Sigmoid colon (tissue), 7 donors: ENCODE results near the gene SNTB2. TPM values are rescaled to one million over a fixed set of nuclear protein-coding genes. Genes with fewer than 3 reads are reported as not detected.

ENCODE experiments used
- DNase-seq: peaks from one replicate; pipeline ENCODE4 v3.0.0-alpha.2; 2019
- H3K27ac ChIP-seq, 4 donors: fragments of 200-600 bp; sonication (generic); one replicate each; pipeline ENCODE4 v1.5.1; 2016 to 2019; ENCODE audit warnings: mild to moderate bottlenecking in 1 of 4
- H3K27me3 ChIP-seq, 3 donors: fragments of 200-600 bp; sonication (generic); one replicate each; pipeline ENCODE4 v1.5.1; 2019; ENCODE audit warnings: mild to moderate bottlenecking in 1 of 3
- H3K36me3 ChIP-seq, 4 donors: fragments of 200-600 bp; sonication (generic); one replicate each; pipeline ENCODE4 v1.5.1; 2016 to 2019
- H3K4me1 ChIP-seq, 4 donors: fragments of 200-600 bp; sonication (generic); one replicate each; pipeline ENCODE4 v1.5.1; 2017 to 2019
- H3K4me3 ChIP-seq, 4 donors: fragments of 200-600 bp; sonication (generic); one replicate each; pipeline ENCODE4 v1.5.1; 2017 to 2019; ENCODE audit warnings: mild to moderate bottlenecking in 2 of 4, moderate library complexity in 1 of 4
- H3K9me3 ChIP-seq, 4 donors: fragments of 200-600 bp in 3 of 4; sonication (generic) in 3 of 4; one replicate each; pipeline versions ENCODE4 v1.5.1 to v1.6.1; 2013 to 2019
- EP300 ChIP-seq, 4 donors: sonication (generic); formaldehyde crosslinking; IDR thresholded peaks; one replicate each; pipeline ENCODE4 v1.6.1; 2017; ENCODE audit warnings: antibody characterized with exemption in 4 of 4
- POLR2A ChIP-seq, 2 donors: fragments of 450-650 bp; IDR thresholded peaks; one replicate each; pipeline ENCODE4 v1.6.1; 2016; ENCODE audit warnings: antibody characterized with exemption in 2 of 2, mild to moderate bottlenecking in 2 of 2, moderate library complexity in 2 of 2
- POLR2AphosphoS5 ChIP-seq, 4 donors: sonication (generic); formaldehyde crosslinking; IDR thresholded peaks; one replicate each; pipeline ENCODE4 v1.6.1; 2017; ENCODE audit warnings: antibody characterized with exemption in 4 of 4
- WGBS, 2 donors: extraction: QIAGEN DNeasy Blood & Tissue Kit; methylation state at CpG; one replicate each; pipeline ENCODE4 v1.1.7; 2013; 5-methylcytosine and 5-hydroxymethylcytosine counted together
- intact Hi-C: fragments of 100-400 bp; cut with DNase I; formaldehyde crosslinking; loops from one replicate; pipeline ENCODE4 v1.15.1; 2023
- polyA plus RNA-seq, 3 donors: library from polyadenylated mRNA; stranded (reverse); fragments of 200-250 nt; gene quantifications; one replicate each; pipeline ENCODE4 v1.2.3, GENCODE V29; 2013
- total RNA-seq, 4 donors: library from RNA; depleted of rRNA; stranded (reverse); fragments of >200 nt; gene quantifications; one replicate each; pipeline ENCODE4 v1.1.0, GENCODE V29; 2016
- TF ChIP-seq, protein P1 (sequence below), 4 experiments: fragments of 450-650 bp in 3 of 4; fragments of 200-600 bp in 1 of 4; IDR thresholded peaks; one replicate each; pipeline ENCODE4 v1.5.1; 2016 to 2019; ENCODE audit warnings: antibody characterized with exemption in 4 of 4, mild to moderate bottlenecking in 3 of 4, moderate library complexity in 2 of 4
- donor health status: healthy with polysubstance abuse.
- donor health status: Bipolar disorder and iron deficiency.
- donor health status: healthy.

SNTB2 gene
- total and polyA plus RNA-seq, 7 donors = 4.2 to 38.2 (median 23.2) TPM

- Histone ChIP-seq H3K4me3 (no peak overlapping the region), H3K36me3 (peaks cover 0 to 55% (median 13%) of the 10 kb centered on the region in 4 donors), H3K27me3 (no peaks in the 10 kb centered on the region), H3K9me3 (no peaks in the 10 kb centered on the region), H3K27ac (no peak overlapping the region), H3K4me1 (peaks cover 0 to 33% (median 18%) of the 10 kb centered on the region in 4 donors)
- DNase-seq = no peak
- 95 to 97% methylated on average over 4 of the region's 4 CpGs for WGBS, 2 donors
- TF ChIP-seq EP300 (IDR thresholded peaks at IDR 0.05) (no peak), POLR2AphosphoS5 (IDR thresholded peaks at IDR 0.05) (no peak), POLR2A (IDR thresholded peaks at IDR 0.05) (no peak)
- TF ChIP-seq, protein P1, sequence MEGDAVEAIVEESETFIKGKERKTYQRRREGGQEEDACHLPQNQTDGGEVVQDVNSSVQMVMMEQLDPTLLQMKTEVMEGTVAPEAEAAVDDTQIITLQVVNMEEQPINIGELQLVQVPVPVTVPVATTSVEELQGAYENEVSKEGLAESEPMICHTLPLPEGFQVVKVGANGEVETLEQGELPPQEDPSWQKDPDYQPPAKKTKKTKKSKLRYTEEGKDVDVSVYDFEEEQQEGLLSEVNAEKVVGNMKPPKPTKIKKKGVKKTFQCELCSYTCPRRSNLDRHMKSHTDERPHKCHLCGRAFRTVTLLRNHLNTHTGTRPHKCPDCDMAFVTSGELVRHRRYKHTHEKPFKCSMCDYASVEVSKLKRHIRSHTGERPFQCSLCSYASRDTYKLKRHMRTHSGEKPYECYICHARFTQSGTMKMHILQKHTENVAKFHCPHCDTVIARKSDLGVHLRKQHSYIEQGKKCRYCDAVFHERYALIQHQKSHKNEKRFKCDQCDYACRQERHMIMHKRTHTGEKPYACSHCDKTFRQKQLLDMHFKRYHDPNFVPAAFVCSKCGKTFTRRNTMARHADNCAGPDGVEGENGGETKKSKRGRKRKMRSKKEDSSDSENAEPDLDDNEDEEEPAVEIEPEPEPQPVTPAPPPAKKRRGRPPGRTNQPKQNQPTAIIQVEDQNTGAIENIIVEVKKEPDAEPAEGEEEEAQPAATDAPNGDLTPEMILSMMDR (IDR thresholded peaks at IDR 0.05) = no peak
- intact Hi-C loops = no loop called here
Observed at GRCh38 chr16:69169051-69169450, 17.9 kb upstream of the SNTB2 start.

DNA sequence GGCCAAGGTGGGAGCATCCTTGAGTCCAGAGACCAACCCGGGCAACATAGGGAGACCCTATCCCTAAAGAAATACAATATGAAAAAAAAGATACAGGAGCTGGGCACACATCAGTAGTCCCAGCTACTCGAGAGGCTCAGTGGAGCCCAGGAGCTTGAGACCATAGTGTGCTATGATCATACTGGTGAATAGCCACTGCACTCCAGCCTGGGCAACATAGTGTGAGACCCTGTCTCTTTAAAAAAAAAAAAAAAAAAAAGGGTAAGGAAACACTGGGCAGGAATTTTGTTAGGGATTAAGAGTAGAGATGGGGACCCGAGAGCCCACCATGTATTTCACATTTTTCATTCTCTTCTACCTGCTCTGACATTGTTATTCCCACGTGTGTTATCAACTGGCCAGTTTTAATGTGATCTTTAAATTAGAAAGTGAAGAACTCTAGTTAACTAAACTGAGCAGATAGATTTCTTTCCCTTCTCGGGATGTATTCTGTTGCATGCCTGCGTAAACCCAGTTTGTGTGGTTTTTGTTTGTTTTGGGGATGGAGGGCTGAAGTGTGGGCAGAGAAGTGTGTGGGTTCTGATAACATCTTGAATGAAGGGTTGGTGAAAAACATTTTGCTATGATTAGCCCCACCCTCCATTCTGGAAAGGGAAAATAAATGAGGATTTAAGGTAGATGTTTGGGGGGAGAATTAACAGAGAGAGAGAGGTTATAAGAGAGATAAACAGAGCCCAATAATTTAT lies 17.2 kb upstream of the SNTB2 start:
- TF ChIP-seq EP300 (IDR thresholded peaks at IDR 0.05) = no peak
- TF ChIP-seq POLR2A (IDR thresholded peaks at IDR 0.05) = no peak
- no peak for TF ChIP-seq POLR2AphosphoS5 (IDR thresholded peaks at IDR 0.05)
- TF ChIP-seq, protein P1 (IDR thresholded peaks at IDR 0.05) = no peak
- WGBS, 2 donors = 82 to 88% methylated on average over 6 of the region's 6 CpGs
- intact Hi-C loops = no loop called here

GRCh38 chr16:69171325-69172084 lies 15.5 kb upstream of the SNTB2 start:
- WGBS, 2 donors = 63 to 85% methylated on average over 6 of the region's 6 CpGs
- peak overlapping the region; percentile 79 to 91 (median 86) for H3K27ac ChIP-seq
- intact Hi-C loops = no loop called here
- no peaks in the 10 kb centered on the region for H3K27me3 ChIP-seq
- no peak for DNase-seq
- peaks cover 0 to 41% (median 24%) of the 10 kb centered on the region in 4 donors for H3K4me1 ChIP-seq
- H3K4me3 ChIP-seq = peak overlapping the region in 1 of 4 donors; percentile 11
- H3K9me3 ChIP-seq = no peaks in the 10 kb centered on the region
- TF ChIP-seq POLR2A (IDR thresholded peaks at IDR 0.05) (no peak), POLR2AphosphoS5 (IDR thresholded peaks at IDR 0.05) (peak in 1 of 4 donors; percentile 7)
- H3K36me3 ChIP-seq = peaks cover 0 to 30% (median under 1%) of the 10 kb centered on the region in 4 donors

More for the DNA sequence above, 17.2 kb upstream of the SNTB2 start:
- H3K4me1 ChIP-seq = peaks cover 0 to 36% (median 22%) of the 10 kb centered on the region in 4 donors
- H3K4me3 ChIP-seq = no peak overlapping the region
- H3K9me3 ChIP-seq = no peaks in the 10 kb centered on the region
- H3K27ac ChIP-seq = peak overlapping the region in 1 of 4 donors; percentile 91
- H3K27me3 ChIP-seq = no peaks in the 10 kb centered on the region
- peak; percentile 22 for DNase-seq
- peaks cover 0 to 47% (median 13%) of the 10 kb centered on the region in 4 donors for H3K36me3 ChIP-seq

GRCh38 chr16:69176033-69176800 lies 10.7 kb upstream of the SNTB2 start:
- Histone ChIP-seq H3K4me3 (no peak overlapping the region), H3K27ac (peak overlapping the region in 2 of 4 donors; percentile 27 to 48), H3K36me3 (no peaks in the 10 kb centered on the region), H3K9me3 (no peaks in the 10 kb centered on the region), H3K27me3 (no peaks in the 10 kb centered on the region), H3K4me1 (peaks cover 0 to 56% (median 43%) of the 10 kb centered on the region in 4 donors)
- 92 to 93% methylated on average over 4 of the region's 4 CpGs for WGBS, 2 donors
- peak; percentile 52 for DNase-seq
- intact Hi-C loops = no loop called here
- TF ChIP-seq POLR2AphosphoS5 (IDR thresholded peaks at IDR 0.05) (peak in 1 of 4 donors; percentile 14), EP300 (IDR thresholded peaks at IDR 0.05) (no peak)

DNA sequence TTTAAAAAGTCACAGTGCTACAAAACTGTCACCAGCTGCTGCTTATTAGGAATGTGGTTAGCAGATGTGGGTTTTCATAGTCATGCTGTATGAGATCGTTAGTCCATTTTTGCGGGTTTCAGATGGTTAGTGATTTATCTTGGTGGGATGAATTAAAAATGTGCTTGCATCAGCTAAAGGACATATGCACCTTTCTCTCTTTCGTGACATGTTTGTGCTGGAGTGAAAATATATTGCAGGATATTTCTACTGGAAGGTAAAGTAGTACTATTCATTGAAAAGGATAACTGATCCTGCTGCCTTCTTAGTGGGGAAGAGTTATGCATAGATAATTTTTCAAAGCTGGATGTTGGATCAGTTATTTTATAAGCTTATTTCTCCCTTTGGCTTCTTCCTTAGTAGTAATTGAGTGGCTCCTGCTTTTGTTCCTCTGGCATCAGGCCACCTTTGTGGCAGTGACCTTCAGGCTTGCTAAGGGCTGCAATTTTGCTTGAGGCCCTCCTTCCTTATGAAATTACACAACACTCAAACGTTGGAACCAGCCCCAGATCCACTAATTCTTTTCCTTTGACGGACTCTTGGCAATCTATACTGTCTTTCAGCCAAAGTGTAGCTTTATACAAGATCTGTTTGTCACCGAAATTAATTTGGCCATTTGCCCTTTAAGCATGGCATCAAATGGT lies 7.5 kb upstream of the SNTB2 start:
- WGBS, 2 donors = 12 to 40% methylated on average over 6 of the region's 6 CpGs
- Histone ChIP-seq H3K36me3 (no peaks in the 10 kb centered on the region), H3K27ac (peak overlapping the region; percentile 72 to 85 (median 77)), H3K27me3 (no peaks in the 10 kb centered on the region), H3K9me3 (no peaks in the 10 kb centered on the region), H3K4me1 (peaks cover 0 to 43% (median 36%) of the 10 kb centered on the region in 4 donors), H3K4me3 (no peak overlapping the region)
- TF ChIP-seq POLR2AphosphoS5 (IDR thresholded peaks at IDR 0.05) (peak; percentile 66 to 83 (median 74)), EP300 (IDR thresholded peaks at IDR 0.05) (no peak)
- DNase-seq = peak; percentile 91
- intact Hi-C loops = no loop called here
